GM23248 (cell line): ENCODE data around the gene AGAP1. TPM values are rescaled to one million over a fixed set of nuclear protein-coding genes. Genes with fewer than 3 reads are reported as not detected.

Experiments
- DNase-seq: peaks from one replicate; pipeline ENCODE4 v3.0.0-alpha.2; 2015
- H2AFZ ChIP-seq: fragments of 200-600 bp; sonication (generic); 2 replicates; pipeline ENCODE4 v1.6.1; 2016; ENCODE audit warnings: antibody characterized with exemption
- H3F3A ChIP-seq: fragments of 200-600 bp; sonication (generic); 2 replicates; pipeline ENCODE4 v1.6.1; 2016; ENCODE audit warnings: mild to moderate bottlenecking, antibody characterized with exemption, mixed run types; ENCODE audit not compliant: insufficient read depth
- H3K27ac ChIP-seq: fragments of 200-600 bp; sonication (generic); 2 replicates; pipeline ENCODE4 v1.5.1; 2016; ENCODE audit warnings: mild to moderate bottlenecking
- H3K27me3 ChIP-seq: fragments of 200-600 bp; sonication (generic); replicated peaks from 2 replicates; pipeline ENCODE4 v1.6.1; 2016; ENCODE audit warnings: mild to moderate bottlenecking; ENCODE audit not compliant: insufficient read depth
- H3K36me3 ChIP-seq: fragments of 200-600 bp; sonication (generic); 2 replicates; pipeline ENCODE4 v1.6.1; 2016; ENCODE audit warnings: low read depth, mild to moderate bottlenecking
- H3K4me1 ChIP-seq: fragments of 200-600 bp; sonication (generic); 2 replicates; pipeline ENCODE4 v1.6.1; 2016; ENCODE audit warnings: mild to moderate bottlenecking; ENCODE audit not compliant: insufficient read depth
- H3K4me2 ChIP-seq: fragments of 200-600 bp; sonication (generic); one replicate; pipeline ENCODE4 v1.6.1; 2016; ENCODE audit warnings: mild to moderate bottlenecking; ENCODE audit not compliant: unreplicated experiment
- H3K4me3 ChIP-seq: fragments of 200-600 bp; sonication (generic); 2 replicates; pipeline ENCODE4 v1.5.1; 2016; ENCODE audit warnings: mild to moderate bottlenecking
- H3K79me2 ChIP-seq: fragments of 200-600 bp; sonication (generic); 2 replicates; pipeline ENCODE4 v1.6.1; 2016; ENCODE audit warnings: mild to moderate bottlenecking; ENCODE audit not compliant: insufficient read depth
- H3K9ac ChIP-seq: fragments of 200-600 bp; sonication (generic); 2 replicates; pipeline ENCODE4 v1.6.1; 2016; ENCODE audit warnings: mild to moderate bottlenecking
- H3K9me2 ChIP-seq: fragments of 200-600 bp; sonication (generic); 2 replicates; pipeline ENCODE4 v1.6.1; 2016; ENCODE audit warnings: mixed run types, mild to moderate bottlenecking, moderate library complexity; ENCODE audit not compliant: insufficient read depth
- H3K9me3 ChIP-seq: fragments of 200-600 bp; sonication (generic); one replicate; pipeline ENCODE4 v1.6.1; 2017; ENCODE audit warnings: low read depth
- H4K20me1 ChIP-seq: fragments of 200-600 bp; sonication (generic); 2 replicates; pipeline ENCODE4 v1.6.0; 2016; ENCODE audit not compliant: insufficient read depth
- EZH2 ChIP-seq: fragments of 200-600 bp; sonication (generic); IDR thresholded peaks from 2 replicates; pipeline ENCODE4 v1.6.1; 2018; ENCODE audit warnings: antibody characterized with exemption, mild to moderate bottlenecking; ENCODE audit not compliant: insufficient read depth, poor library complexity, severe bottlenecking
- EZH2phosphoT487 ChIP-seq: fragments of 200-600 bp; sonication (generic); IDR thresholded peaks from 2 replicates; pipeline ENCODE4 v1.6.1; 2018; ENCODE audit warnings: antibody characterized with exemption, moderate library complexity, mild to moderate bottlenecking, low read depth; ENCODE audit not compliant: insufficient read depth
- WGBS, 2 experiments: methylation state at CpG; one replicate each; pipeline ENCODE4 v1.1.6; 2015 to 2017; ENCODE audit warnings: low lambda C conversion rate in 2 of 2, low coverage in 1 of 2; ENCODE audit errors: missing lambda C conversion rate in 2 of 2; 5-methylcytosine and 5-hydroxymethylcytosine counted together
- in situ Hi-C: fragments of 300-500 bp; cut with MboI; formaldehyde crosslinking; loops from 2 replicates; pipeline ENCODE4 v1.15.0; 2020
- polyA plus RNA-seq: library from polyadenylated mRNA; unstranded; fragments of >200 nt; fragmentation: Nextera tagmentation; extraction: Ambion mirVana; gene quantifications from 2 replicates; pipeline ENCODE4 v1.2.1, GENCODE V29; 2016
- total RNA-seq: library from RNA; depleted of rRNA; stranded (reverse); fragments of >200 nt; shearing (Covaris generic); gene quantifications from 2 replicates; pipeline ENCODE4 v1.2.3, GENCODE V29; 2014

AGAP1 gene
- total and polyA plus RNA-seq, 2 experiments from 2014 or later, result 2.2 to 9.9 TPM

GRCh38 chr2:235766278-235766677 lies 272.4 kb downstream of the AGAP1 start:
- TF ChIP-seq EZH2phosphoT487 (no peak), EZH2 (no peak)
- H3K27ac ChIP-seq, result peak overlapping the region; percentile 90

GRCh38 chr2:235768606-235769005 lies 274.8 kb downstream of the AGAP1 start:
- H3K4me2 ChIP-seq, result no peak overlapping the region
- H3F3A ChIP-seq, result peaks cover 6% of the 10 kb centered on the region; the same call in 1 of the 2 replicates
- no peak overlapping the region for H3K9ac ChIP-seq
- WGBS, 2 experiments, result 86 to 88% methylated on average over 13 of the region's 13 CpGs
- no peaks in the 10 kb centered on the region for H3K9me2 ChIP-seq
- in situ Hi-C loops, result no loop called here
- DNase-seq, result no peak
- no peak overlapping the region for H3K27ac ChIP-seq
- no peaks in the 10 kb centered on the region for H3K27me3 ChIP-seq
- no peak overlapping the region for H3K4me3 ChIP-seq
- TF ChIP-seq EZH2phosphoT487 (no peak), EZH2 (no peak)
- H3K36me3 ChIP-seq, result no peaks in the 10 kb centered on the region
- peaks cover 10% of the 10 kb centered on the region for H3K4me1 ChIP-seq
- H3K79me2 ChIP-seq, result no peaks in the 10 kb centered on the region
- no peak overlapping the region for H2AFZ ChIP-seq
- peaks cover 4% of the 10 kb centered on the region; the same call in 1 of the 2 replicates for H4K20me1 ChIP-seq
- H3K9me3 ChIP-seq, result no peaks in the 10 kb centered on the region

More at GRCh38 chr2:235766278-235766677, 272.4 kb downstream of the AGAP1 start:
- no peak overlapping the region for H3K4me2 ChIP-seq
- H4K20me1 ChIP-seq, result no peaks in the 10 kb centered on the region
- peaks cover 6% of the 10 kb centered on the region; the same call in 1 of the 2 replicates for H3F3A ChIP-seq
- no peak overlapping the region for H3K4me3 ChIP-seq
- no peaks in the 10 kb centered on the region for H3K36me3 ChIP-seq
- WGBS, 2 experiments, result 2 to 3% methylated on average over 7 of the region's 7 CpGs
- H3K79me2 ChIP-seq, result no peaks in the 10 kb centered on the region
- no peak overlapping the region for H2AFZ ChIP-seq
- no peaks in the 10 kb centered on the region for H3K9me2 ChIP-seq
- DNase-seq, result peak; percentile 89
- H3K4me1 ChIP-seq, result peaks cover 10% of the 10 kb centered on the region
- in situ Hi-C loops, result no loop called here
- H3K9ac ChIP-seq, result peak overlapping the region; percentile 80
- H3K27me3 ChIP-seq, result no peaks in the 10 kb centered on the region
- no peaks in the 10 kb centered on the region for H3K9me3 ChIP-seq

GRCh38 chr2:235769046-235769445 lies 275.2 kb downstream of the AGAP1 start:
- TF ChIP-seq EZH2phosphoT487 (no peak), EZH2 (no peak)
- no peak overlapping the region for H3K4me3 ChIP-seq
- no peak overlapping the region for H3K27ac ChIP-seq
- H3K4me1 ChIP-seq, result peaks cover 10% of the 10 kb centered on the region
- H3K9me2 ChIP-seq, result no peaks in the 10 kb centered on the region
- H3K36me3 ChIP-seq, result no peaks in the 10 kb centered on the region
- no peak for DNase-seq
- peaks cover 6% of the 10 kb centered on the region; the same call in 1 of the 2 replicates for H3F3A ChIP-seq
- H3K9ac ChIP-seq, result no peak overlapping the region
- in situ Hi-C loops, result no loop called here
- no peaks in the 10 kb centered on the region for H3K9me3 ChIP-seq
- no peak overlapping the region for H3K4me2 ChIP-seq
- H3K79me2 ChIP-seq, result no peaks in the 10 kb centered on the region
- H3K27me3 ChIP-seq, result no peaks in the 10 kb centered on the region
- no peak overlapping the region for H2AFZ ChIP-seq
- H4K20me1 ChIP-seq, result peaks cover 7% of the 10 kb centered on the region; the same call in 1 of the 2 replicates
- WGBS, 2 experiments, result 96 to 99% methylated on average over 7 of the region's 7 CpGs

- H3K27ac ChIP-seq, result no peak overlapping the region
- H3K4me2 ChIP-seq, result no peak overlapping the region
- H3F3A ChIP-seq, result no peaks in the 10 kb centered on the region
- no peak for DNase-seq
- H4K20me1 ChIP-seq, result peaks cover 7% of the 10 kb centered on the region; the same call in 1 of the 2 replicates
- H3K79me2 ChIP-seq, result no peaks in the 10 kb centered on the region
- H3K9ac ChIP-seq, result no peak overlapping the region
- no peaks in the 10 kb centered on the region for H3K36me3 ChIP-seq
- in situ Hi-C loops, result loop anchor here (10.0 kb wide), 2 partner anchors 414 to 1294 kb away; no protein-coding TSS in a partner anchor
- no peaks in the 10 kb centered on the region for H3K9me2 ChIP-seq
- 89 to 90% methylated on average over 23 of the region's 23 CpGs for WGBS, 2 experiments
- no peaks in the 10 kb centered on the region for H3K27me3 ChIP-seq
- no peaks in the 10 kb centered on the region for H3K9me3 ChIP-seq
- TF ChIP-seq EZH2phosphoT487 (no peak), EZH2 (no peak)
- H3K4me1 ChIP-seq, result peaks cover 3% of the 10 kb centered on the region; the same call in 1 of the 2 replicates
- H2AFZ ChIP-seq, result no peak overlapping the region
- H3K4me3 ChIP-seq, result no peak overlapping the region
Observed at GRCh38 chr2:235770909-235771820, 277.3 kb downstream of the AGAP1 start.
